HL-60/S4 (cell line): ENCODE measurements around the gene MAP4.

Experiments used
- in situ Hi-C: fragments of 300-500 bp; cut with MboI; formaldehyde crosslinking; loops from 2 replicates; pipeline ENCODE4 v1.14.3; 2022; ENCODE audit warnings: low sequenced_read_pairs

The MAP4 gene

DNA sequence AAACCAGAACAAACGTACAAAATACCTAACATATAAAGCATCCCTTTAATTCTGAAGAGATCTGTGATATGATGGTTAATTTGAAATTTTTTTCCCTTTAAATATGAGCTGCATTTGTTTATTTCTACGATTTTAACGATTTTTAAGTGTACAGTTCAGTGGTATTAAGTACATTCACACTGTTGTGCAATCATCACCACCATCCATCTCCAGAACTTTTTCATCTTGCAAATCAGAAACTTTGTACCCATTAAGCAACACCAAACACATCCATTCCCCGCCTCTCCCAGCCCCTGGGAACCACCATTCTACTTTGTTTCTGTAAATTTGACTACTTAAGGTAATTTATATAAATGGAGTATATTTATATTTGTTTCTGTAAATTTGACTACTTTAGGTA, 51.5 kb downstream of the MAP4 start:
- in situ Hi-C loops = no loop called here

GRCh38 chr3:47961815-47962606, 54.2 kb downstream of the MAP4 start:
- in situ Hi-C loops = no loop called here

DNA sequence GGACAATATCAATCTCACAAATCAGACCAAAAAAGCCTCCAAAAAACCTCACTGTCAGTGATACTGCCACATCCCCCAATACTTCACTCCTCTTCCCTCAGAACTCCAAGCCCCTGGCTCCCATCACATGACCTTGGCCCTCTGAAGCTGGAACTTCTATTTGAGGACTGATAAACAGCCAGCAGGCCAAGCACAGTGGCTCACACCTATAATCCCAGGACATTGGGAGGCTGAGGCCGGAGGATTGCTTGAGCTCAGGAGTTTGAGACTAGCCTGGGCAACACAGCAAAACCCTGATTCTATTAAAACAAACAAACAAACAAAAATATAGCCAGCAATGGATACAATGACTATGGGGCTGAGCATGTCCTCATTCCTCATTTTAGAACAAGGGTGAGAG, 55.2 kb downstream of the MAP4 start:
- in situ Hi-C loops = no loop called here

DNA sequence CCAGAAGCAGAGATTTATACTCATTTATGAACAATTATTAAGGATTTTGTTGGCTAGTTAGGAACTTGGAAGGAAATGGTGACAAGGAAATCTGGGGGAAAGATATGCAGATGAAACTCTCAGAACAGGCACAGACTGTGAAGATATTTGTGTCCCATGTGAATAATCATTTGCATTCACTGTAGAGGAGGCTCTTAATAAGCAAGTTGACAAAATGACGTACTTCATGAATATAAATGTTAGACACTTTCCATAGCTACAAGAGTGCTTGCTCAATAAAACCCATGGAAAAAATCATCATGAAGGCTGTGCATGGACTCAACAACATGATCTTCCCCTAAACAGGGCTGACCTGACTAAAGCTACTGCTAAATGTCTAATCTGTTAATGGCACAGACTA, 59.7 kb downstream of the MAP4 start:
- in situ Hi-C loops = no loop called here

DNA sequence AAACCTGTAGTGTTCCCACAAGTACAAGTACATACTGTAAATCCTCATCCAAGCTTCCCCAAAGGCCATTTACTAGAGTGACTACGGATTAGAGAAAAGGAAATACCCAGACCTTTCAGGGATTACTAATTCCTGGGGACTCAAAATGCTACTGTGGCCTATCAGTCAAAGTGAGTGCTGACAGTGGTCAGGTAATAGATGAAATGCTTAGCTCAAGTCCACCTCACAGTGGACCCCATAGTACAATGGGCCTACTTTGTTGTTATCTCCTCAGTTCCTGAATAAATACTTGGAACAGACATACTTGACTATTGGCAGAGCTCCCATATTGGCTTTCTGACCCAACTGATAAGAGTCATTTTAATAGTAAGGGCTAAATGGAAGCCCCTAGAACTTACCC, 61.6 kb downstream of the MAP4 start:
- in situ Hi-C loops = no loop called here

GRCh38 chr3:47950453-47951169, 65.6 kb downstream of the MAP4 start:
- in situ Hi-C loops = no loop called here

- in situ Hi-C loops = no loop called here
These were observed 66.2 kb downstream of the MAP4 start for GRCh38 chr3:47949979-47950378.

- in situ Hi-C loops = no loop called here
These were observed 76.0 kb downstream of the MAP4 start for GRCh38 chr3:47940232-47940631.

DNA sequence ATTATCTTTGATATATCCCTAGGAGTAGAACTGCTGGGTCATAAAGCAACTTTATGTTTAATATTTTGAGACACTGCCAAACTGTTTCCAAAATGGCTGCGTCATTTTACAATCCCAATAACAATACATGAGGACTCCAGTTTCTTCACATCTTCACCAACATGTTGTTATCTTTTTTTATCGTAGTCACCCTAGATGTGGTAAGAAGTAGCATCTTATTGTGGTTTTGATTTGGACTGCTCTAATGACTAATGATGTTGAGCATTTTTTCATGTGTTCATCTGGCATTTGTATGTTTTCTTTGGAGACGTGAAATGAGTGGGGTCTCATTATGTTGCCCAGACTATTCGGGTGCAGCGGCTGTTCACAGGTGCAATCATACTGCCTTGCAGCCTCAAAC, 83.8 kb downstream of the MAP4 start:
- in situ Hi-C loops = no loop called here

DNA sequence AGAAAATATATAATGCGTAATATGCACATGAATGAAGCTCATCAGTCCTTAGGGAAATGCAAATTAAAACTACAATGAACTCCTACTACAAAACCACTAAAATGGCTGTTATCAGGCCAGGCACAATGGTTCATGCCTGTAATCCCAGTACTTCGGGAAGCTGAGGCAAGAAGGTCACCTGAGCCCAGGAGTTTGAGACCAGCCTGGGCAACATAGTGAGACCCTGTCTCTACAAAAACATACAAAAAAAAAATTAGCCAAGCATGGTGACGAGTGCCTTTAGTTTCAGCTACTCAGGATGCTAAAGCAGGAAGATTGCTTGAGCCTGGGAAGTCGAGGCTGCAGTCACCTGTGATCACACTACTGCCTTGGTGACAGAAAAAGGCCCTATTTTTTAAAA, 85.2 kb downstream of the MAP4 start:
- in situ Hi-C loops = no loop called here

DNA sequence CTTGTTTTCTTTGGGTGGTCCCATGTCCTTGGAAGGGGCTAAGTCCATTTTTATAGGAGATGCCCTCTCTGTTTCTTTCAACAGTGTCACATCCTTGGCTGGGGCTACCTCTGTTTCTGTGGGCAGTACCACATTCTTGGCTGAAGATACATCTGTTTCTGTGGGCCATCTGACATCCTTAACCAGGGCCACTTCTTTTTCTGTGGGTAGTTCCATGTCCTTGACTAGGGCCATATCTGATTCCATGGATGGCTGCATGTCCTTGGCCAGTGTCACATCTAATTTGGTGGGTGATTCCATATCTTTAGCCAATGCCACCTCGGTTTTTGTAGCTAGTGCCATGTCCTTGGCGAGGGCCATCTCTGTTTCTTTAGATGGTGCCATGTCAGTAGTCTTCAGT, 99.5 kb downstream of the MAP4 start:
- in situ Hi-C loops = no loop called here

DNA sequence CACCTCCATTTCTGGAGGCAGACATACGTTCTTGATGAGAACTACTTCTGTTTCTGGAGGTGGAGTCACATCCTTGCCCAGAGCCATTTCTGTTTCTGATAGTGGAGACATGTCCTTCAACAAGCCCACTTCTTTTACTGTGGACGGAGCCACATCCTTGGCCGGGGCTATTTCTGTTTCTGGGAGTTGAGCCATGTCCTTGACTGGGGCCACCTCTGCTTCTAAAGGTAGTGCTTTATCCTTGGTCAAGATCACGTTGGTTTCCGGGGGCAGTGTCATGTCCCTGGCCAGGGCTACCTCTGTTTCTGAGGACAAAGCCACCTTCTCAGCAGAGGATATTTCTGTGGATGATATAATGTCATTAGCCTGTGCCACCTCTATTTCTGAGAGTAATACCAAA, 100.0 kb downstream of the MAP4 start:
- in situ Hi-C loops = no loop called here

GRCh38 chr3:47912006-47912504, 104.2 kb downstream of the MAP4 start:
- in situ Hi-C loops = no loop called here

DNA sequence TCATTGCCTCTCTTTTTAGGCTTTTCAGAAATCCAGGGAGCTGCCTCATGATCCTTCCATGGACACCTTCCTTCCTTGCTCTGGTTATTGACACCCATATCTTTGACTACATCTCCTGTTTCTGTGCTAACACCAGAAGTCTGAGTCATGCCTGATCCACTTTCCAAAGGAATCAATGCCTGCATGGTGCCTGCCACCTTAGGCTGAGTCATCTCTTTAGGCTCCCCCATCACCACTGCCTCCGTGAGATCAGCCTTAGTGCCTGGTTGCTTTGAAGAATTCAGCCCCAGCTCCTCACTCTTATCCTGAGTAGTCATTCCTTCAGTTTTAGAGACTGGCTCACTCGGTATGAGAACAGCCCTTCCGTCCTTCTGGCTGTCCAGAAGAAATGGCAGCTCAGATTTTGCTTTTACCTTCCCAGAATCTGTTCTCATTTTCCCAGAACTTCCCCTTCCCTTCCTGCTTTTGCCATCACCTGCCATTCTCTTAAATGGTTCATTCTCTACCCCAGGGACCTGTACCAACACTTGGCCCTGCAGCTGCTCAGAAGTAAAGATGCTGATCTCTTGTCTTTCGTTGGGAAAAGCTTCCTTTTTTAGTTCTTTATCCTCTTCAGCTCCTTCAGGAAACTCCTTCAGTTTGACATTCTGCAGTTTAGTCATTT, 105.3 kb downstream of the MAP4 start:
- in situ Hi-C loops = no loop called here

DNA sequence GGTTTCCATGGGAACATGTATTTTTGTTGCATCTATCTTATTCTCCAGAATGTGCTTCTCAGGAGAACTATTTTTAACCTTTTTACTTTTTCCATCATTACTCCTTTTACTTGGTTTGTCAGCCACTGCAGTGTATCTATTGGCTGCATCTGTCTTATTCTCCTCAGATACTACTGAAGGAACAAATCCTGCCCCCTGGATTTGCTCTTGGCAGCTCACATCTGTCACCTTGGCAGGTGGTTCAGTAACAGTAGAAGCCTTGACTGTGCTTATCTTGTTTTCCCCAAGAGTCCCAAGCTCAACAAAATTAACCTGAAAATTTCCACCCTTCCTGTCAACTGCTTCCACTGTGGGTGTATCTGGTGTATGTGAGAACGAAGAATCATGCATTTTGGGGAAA, 106.0 kb downstream of the MAP4 start:
- in situ Hi-C loops = no loop called here

DNA sequence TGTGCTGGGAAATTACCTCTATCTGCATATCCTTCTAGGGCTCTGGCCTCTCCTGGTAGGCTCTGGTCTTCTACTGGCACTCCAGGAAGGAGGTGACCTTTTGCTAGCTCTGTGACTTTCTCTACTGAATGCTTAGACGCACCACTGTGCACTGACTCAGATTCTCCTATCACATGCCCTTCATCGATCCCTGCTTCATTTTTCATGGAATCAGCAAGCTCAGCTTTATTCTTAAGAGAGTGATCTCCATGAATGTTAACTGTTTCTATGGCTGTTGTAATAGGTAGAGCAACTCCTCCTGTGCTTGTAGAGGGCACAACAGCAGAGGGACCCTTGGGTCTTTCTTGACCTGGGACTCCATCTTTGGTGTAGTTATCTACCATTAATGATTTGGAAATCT, 106.6 kb downstream of the MAP4 start:
- in situ Hi-C loops = no loop called here

GRCh38 chr3:47908744-47909143, 107.5 kb downstream of the MAP4 start:
- in situ Hi-C loops = no loop called here

DNA sequence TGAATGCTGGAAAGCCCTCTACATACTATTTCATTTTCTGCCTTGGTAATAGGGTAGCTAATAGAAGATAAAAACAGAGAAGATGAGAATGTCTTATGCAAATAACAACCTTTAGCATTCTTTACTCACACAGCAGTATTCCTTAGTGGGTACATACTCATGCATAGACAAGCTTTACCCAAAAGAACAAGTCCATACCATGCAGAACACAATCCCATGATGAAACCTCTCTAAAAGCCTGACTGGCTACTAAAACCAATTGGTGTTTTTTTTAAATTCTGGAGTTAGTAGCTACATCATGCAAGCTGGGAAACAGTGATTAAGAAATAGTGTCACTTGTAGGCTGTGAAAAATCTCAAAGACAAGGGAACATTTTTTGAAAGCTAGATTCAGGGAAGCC, 108.4 kb downstream of the MAP4 start:
- in situ Hi-C loops = no loop called here

- in situ Hi-C loops = no loop called here
These were observed 113.5 kb downstream of the MAP4 start for GRCh38 chr3:47902746-47903145.

- in situ Hi-C loops = no loop called here
These were observed 114.9 kb downstream of the MAP4 start for GRCh38 chr3:47901280-47901833.

GRCh38 chr3:47899495-47900108, 116.6 kb downstream of the MAP4 start:
- in situ Hi-C loops = no loop called here
